AG08396 (cell line): ENCODE data around the gene SLC39A2.

Source experiments
- DNase-seq: peaks from one replicate; pipeline ENCODE4 v3.0.0; 2012; ENCODE audit warnings: low spot score, mixed read lengths

SLC39A2 gene

GRCh38 chr14:21047378-21047781 is 48.3 kb downstream of the SLC39A2 start:
- no peak for DNase-seq

- no peak for DNase-seq
These were observed 49.5 kb downstream of the SLC39A2 start for GRCh38 chr14:21048638-21049037.

- no peak for DNase-seq
These were observed 50.2 kb downstream of the SLC39A2 start for GRCh38 chr14:21049271-21049673.

- DNase-seq = no peak
These were observed 51.5 kb downstream of the SLC39A2 start for GRCh38 chr14:21050597-21050996.
